NT2/D1 (cell line): ENCODE measurements around the gene MACF1.

Source experiments
- DNase-seq: peaks from one replicate; pipeline ENCODE4 v3.0.0-alpha.2; 2011; ENCODE audit warnings: low read depth, low spot score
- H3K27me3 ChIP-seq: 2 replicates; pipeline ENCODE4 v1.6.0; 2011; ENCODE audit warnings: mild to moderate bottlenecking; ENCODE audit not compliant: insufficient read length, insufficient read depth
- H3K36me3 ChIP-seq: 2 replicates; pipeline ENCODE4 v1.6.1; 2011; ENCODE audit warnings: mild to moderate bottlenecking, low read length, mixed read lengths; ENCODE audit not compliant: insufficient read depth, insufficient read length
- H3K4me1 ChIP-seq: 2 replicates; pipeline ENCODE4 v1.5.1; 2011; ENCODE audit not compliant: insufficient read depth, insufficient read length
- H3K4me3 ChIP-seq: 2 replicates; pipeline ENCODE4 v1.5.1; 2011; ENCODE audit warnings: low read depth; ENCODE audit not compliant: insufficient read length
- H3K9ac ChIP-seq: 2 replicates; pipeline ENCODE4 v1.6.0; 2011; ENCODE audit warnings: low read depth; ENCODE audit not compliant: insufficient read length
- H3K9me3 ChIP-seq: 2 replicates; pipeline ENCODE4 v1.5.1; 2011; ENCODE audit warnings: mild to moderate bottlenecking, low read length; ENCODE audit not compliant: insufficient read depth
- SUZ12 ChIP-seq: IDR thresholded peaks from 2 replicates; pipeline ENCODE4 v1.6.1; 2011; ENCODE audit not compliant: insufficient read length, insufficient read depth; ENCODE audit errors: extremely low read depth
- YY1 ChIP-seq: IDR thresholded peaks from 2 replicates; pipeline ENCODE4 v1.6.1; 2011; ENCODE audit not compliant: insufficient read length, insufficient read depth
- ZNF274 ChIP-seq: IDR thresholded peaks from 2 replicates; pipeline ENCODE4 v1.6.1; 2011; ENCODE audit warnings: mild to moderate bottlenecking, low read depth, low read length

MACF1 gene

GRCh38 chr1:39413902-39414528, 209.5 kb downstream of the MACF1 start:
- Histone ChIP-seq H3K4me3 (no peak overlapping the region), H3K9ac (no peak overlapping the region), H3K4me1 (peaks cover 3% of the 10 kb centered on the region), H3K9me3 (no peaks in the 10 kb centered on the region), H3K36me3 (peaks cover 79% of the 10 kb centered on the region), H3K27me3 (no peaks in the 10 kb centered on the region)
- TF ChIP-seq ZNF274 (no peak), SUZ12 (no peak), YY1 (no peak)
- no peak for DNase-seq

GRCh38 chr1:39415553-39415952, 211.1 kb downstream of the MACF1 start:
- H3K4me3 ChIP-seq = no peak overlapping the region
- DNase-seq = no peak

GRCh38 chr1:39416609-39417008, 212.1 kb downstream of the MACF1 start:
- no peak overlapping the region for H3K9ac ChIP-seq
- peaks cover 76% of the 10 kb centered on the region for H3K36me3 ChIP-seq
- no peaks in the 10 kb centered on the region for H3K27me3 ChIP-seq
- no peaks in the 10 kb centered on the region for H3K9me3 ChIP-seq
- no peak overlapping the region for H3K4me3 ChIP-seq
- no peaks in the 10 kb centered on the region for H3K4me1 ChIP-seq
- TF ChIP-seq ZNF274 (no peak), SUZ12 (no peak), YY1 (no peak)
- DNase-seq = no peak

More at GRCh38 chr1:39415553-39415952, 211.1 kb downstream of the MACF1 start:
- Histone ChIP-seq H3K36me3 (peaks cover 86% of the 10 kb centered on the region), H3K9ac (no peak overlapping the region), H3K9me3 (no peaks in the 10 kb centered on the region), H3K27me3 (no peaks in the 10 kb centered on the region), H3K4me1 (no peaks in the 10 kb centered on the region)
- no peak for TF ChIP-seq ZNF274
- no peak for TF ChIP-seq YY1
- TF ChIP-seq SUZ12 = no peak

GRCh38 chr1:39418236-39418635, 213.7 kb downstream of the MACF1 start:
- TF ChIP-seq SUZ12 (no peak), ZNF274 (no peak), YY1 (no peak)
- H3K4me1 ChIP-seq = no peaks in the 10 kb centered on the region
- no peak overlapping the region for H3K4me3 ChIP-seq
- H3K9me3 ChIP-seq = no peaks in the 10 kb centered on the region
- H3K9ac ChIP-seq = no peak overlapping the region
- peaks cover 75% of the 10 kb centered on the region for H3K36me3 ChIP-seq
- no peaks in the 10 kb centered on the region for H3K27me3 ChIP-seq
- DNase-seq = no peak

GRCh38 chr1:39420493-39420892, 216.0 kb downstream of the MACF1 start:
- Histone ChIP-seq H3K9ac (no peak overlapping the region), H3K4me3 (no peak overlapping the region), H3K9me3 (no peaks in the 10 kb centered on the region), H3K36me3 (peaks cover 75% of the 10 kb centered on the region), H3K4me1 (no peaks in the 10 kb centered on the region), H3K27me3 (no peaks in the 10 kb centered on the region)
- TF ChIP-seq YY1 = no peak
- TF ChIP-seq ZNF274 = no peak
- TF ChIP-seq SUZ12 = no peak
- no peak for DNase-seq

- no peak for TF ChIP-seq YY1
- TF ChIP-seq SUZ12 = no peak
- no peak for TF ChIP-seq ZNF274
- Histone ChIP-seq H3K4me1 (no peaks in the 10 kb centered on the region), H3K9ac (no peak overlapping the region), H3K36me3 (peaks cover 77% of the 10 kb centered on the region), H3K27me3 (no peaks in the 10 kb centered on the region), H3K9me3 (no peaks in the 10 kb centered on the region), H3K4me3 (no peak overlapping the region)
- no peak for DNase-seq
These were observed 218.1 kb downstream of the MACF1 start for GRCh38 chr1:39422614-39423013.

- no peaks in the 10 kb centered on the region for H3K27me3 ChIP-seq
- H3K4me1 ChIP-seq = no peaks in the 10 kb centered on the region
- no peak overlapping the region for H3K4me3 ChIP-seq
- DNase-seq = no peak
- no peaks in the 10 kb centered on the region for H3K9me3 ChIP-seq
- no peak overlapping the region for H3K9ac ChIP-seq
- no peak for TF ChIP-seq SUZ12
- no peak for TF ChIP-seq ZNF274
- no peak for TF ChIP-seq YY1
- peaks cover 83% of the 10 kb centered on the region for H3K36me3 ChIP-seq
These were observed 220.7 kb downstream of the MACF1 start for GRCh38 chr1:39425151-39425550.
